T-helper 1 cell treated with Interleukin-12 subunit alpha and Interleukin-12 subunit beta and Interleukin-4 antibody, amounts not matched to agents 30 μg/mL and 1 μg/mL, for 36 hours (primary cell): ENCODE measurements around the gene DSG2.

Source experiments
- H3K27ac Mint-ChIP-seq: one replicate; pipeline ENCODE4 v1.8.0; 2021; ENCODE audit warnings: mild to moderate bottlenecking, mixed read lengths
- H3K27me3 Mint-ChIP-seq: one replicate; pipeline ENCODE4 v1.8.0; 2021; ENCODE audit warnings: low read depth, mixed read lengths
- H3K36me3 Mint-ChIP-seq: one replicate; pipeline ENCODE4 v1.8.0; 2021; ENCODE audit warnings: low read depth, mixed read lengths
- H3K4me1 Mint-ChIP-seq: one replicate; pipeline ENCODE4 v1.8.0; 2021; ENCODE audit warnings: low read depth, mixed read lengths
- H3K4me3 Mint-ChIP-seq: one replicate; pipeline ENCODE4 v1.8.0; 2021; ENCODE audit warnings: mild to moderate bottlenecking, moderate library complexity, mixed read lengths
- H3K9me3 Mint-ChIP-seq: one replicate; pipeline ENCODE4 v1.8.0; 2021; ENCODE audit warnings: mixed read lengths

The DSG2 gene

DNA sequence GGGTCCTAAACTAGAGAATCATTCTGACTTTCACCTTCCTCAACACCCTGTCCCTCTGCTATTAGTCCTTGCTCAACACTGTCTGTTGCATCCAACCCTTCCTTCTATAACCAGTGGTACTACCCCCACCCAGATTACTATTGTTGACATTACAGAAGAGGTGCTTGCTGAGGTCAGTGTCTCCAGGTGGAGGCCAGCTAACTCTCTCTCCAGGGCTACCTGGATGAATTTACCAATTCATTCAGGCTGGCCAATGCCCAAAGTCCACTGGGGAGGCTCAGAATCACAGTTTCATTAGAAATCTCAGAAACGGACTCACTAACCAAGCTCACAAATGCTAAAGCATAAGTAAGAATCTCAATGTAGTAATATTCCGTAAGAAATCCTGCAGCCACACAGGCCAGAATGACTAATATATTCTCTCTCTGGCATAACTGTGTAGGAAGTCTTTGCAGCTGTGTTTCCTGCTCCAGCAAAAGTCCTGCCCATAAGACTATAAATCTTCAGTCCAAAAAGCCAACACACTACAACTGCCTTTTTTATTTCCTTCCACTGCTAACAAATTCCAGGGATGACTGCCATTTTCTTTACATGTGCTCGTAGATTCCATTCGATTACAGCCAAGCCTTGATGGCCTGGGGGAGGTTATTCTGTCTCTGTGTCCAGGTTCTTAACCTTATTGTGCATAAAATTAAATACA lies 83.7 kb downstream of the DSG2 start:
- Mint-ChIP-seq H3K27ac (no peak overlapping the region), H3K9me3 (no peaks in the 10 kb centered on the region), H3K4me1 (no peaks in the 10 kb centered on the region), H3K36me3 (no peaks in the 10 kb centered on the region), H3K27me3 (no peaks in the 10 kb centered on the region), H3K4me3 (no peak overlapping the region)

DNA sequence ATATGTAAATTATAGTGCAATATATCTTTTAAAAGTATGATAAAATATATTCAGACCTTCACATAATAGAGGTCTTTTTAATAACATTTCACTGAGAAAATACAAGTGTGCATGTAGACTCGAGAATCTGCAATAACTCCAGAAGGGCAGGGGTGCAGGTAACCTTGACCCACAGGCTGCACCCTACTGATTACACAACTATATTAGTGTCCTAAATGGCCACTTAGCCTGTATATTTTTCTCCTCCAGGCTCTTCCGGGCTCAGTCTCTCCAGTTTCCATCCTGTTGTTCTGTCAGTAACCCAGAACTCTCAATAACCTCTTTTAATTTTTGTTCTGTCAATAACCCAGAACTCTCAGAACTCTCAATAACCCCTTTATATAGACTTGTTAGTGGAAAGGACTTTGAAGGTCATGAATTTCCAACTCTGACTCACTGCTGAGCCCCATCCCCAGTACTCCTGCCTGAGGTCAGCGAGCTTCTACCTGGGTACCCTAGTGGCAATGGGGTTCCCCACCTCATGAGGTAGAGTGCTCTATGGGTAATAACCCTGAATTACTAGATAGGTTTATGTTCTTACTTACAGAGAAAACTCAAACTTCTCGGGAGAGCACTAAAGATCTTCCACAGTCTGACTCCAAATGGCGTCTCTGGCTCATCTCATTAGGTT lies 85.3 kb downstream of the DSG2 start:
- Mint-ChIP-seq H3K27ac (no peak overlapping the region), H3K36me3 (no peaks in the 10 kb centered on the region), H3K4me3 (no peak overlapping the region)

DNA sequence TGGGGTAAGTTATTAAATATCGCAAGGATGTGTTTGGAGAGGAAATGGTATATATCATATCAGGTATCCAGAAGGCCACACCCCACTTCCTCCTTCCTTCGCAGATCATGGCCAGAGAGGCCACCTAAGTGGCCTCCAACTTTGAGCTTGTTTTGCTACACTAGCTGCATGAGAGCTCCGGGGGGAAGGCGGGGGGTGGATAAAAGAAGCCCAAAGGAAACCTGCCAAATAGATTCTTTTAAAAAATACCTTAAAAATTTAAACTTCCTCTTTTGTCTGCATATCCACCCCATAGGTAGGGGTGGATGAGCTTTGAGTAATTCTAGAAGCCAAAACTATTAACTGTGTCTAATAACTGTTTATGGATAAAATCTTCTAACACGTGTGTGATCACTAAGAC lies 88.0 kb downstream of the DSG2 start:
- Mint-ChIP-seq H3K27ac (no peak overlapping the region), H3K9me3 (no peaks in the 10 kb centered on the region), H3K27me3 (no peaks in the 10 kb centered on the region), H3K4me1 (no peaks in the 10 kb centered on the region), H3K4me3 (no peak overlapping the region), H3K36me3 (no peaks in the 10 kb centered on the region)

More for the DNA sequence above, 85.3 kb downstream of the DSG2 start:
- no peaks in the 10 kb centered on the region for H3K9me3 Mint-ChIP-seq
- no peaks in the 10 kb centered on the region for H3K4me1 Mint-ChIP-seq
- no peaks in the 10 kb centered on the region for H3K27me3 Mint-ChIP-seq

DNA sequence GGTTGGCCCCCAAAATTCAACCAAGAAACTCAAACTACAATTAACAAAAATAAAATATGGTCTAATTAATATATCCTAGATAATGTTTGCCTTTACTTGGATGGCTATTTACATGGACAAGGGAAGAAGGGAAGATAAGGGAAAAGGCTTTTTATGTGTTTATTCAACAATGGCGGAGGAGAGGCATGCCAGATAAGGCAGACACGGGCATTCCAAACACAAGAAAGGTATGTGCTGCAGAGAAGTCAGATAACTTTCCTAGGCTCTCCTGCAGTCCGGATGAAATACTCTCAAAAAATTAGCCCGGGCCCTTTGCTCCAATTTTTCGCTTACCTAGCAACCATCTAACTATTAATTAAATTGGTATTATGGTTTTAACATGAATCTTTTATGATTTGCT lies 88.6 kb downstream of the DSG2 start:
- H3K27ac Mint-ChIP-seq, result no peak overlapping the region
- no peaks in the 10 kb centered on the region for H3K9me3 Mint-ChIP-seq
- H3K27me3 Mint-ChIP-seq, result peaks cover 5% of the 10 kb centered on the region
- H3K36me3 Mint-ChIP-seq, result no peaks in the 10 kb centered on the region
- H3K4me1 Mint-ChIP-seq, result no peaks in the 10 kb centered on the region
- no peak overlapping the region for H3K4me3 Mint-ChIP-seq

DNA sequence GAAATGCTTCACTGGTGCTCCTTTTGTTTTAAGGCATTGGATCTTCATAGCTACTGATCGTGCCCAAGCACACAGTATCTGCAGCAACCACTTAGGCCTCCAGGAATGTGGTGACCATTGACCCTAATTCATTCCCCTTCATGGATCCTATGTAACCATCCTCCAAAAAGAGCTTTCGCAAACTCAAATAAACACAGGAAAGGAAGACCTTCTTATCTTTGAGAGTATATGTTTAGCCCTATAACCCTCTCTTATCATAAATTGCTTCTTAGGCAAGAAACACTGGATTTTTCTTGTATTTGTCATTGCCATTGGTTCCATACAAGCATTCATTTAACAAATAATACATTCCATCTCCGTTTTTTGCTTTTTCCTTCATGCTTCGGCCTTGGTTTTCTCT lies 89.6 kb downstream of the DSG2 start:
- Mint-ChIP-seq H3K4me3 (no peak overlapping the region), H3K27me3 (peaks cover 7% of the 10 kb centered on the region), H3K36me3 (no peaks in the 10 kb centered on the region), H3K9me3 (no peaks in the 10 kb centered on the region), H3K27ac (no peak overlapping the region), H3K4me1 (no peaks in the 10 kb centered on the region)

DNA sequence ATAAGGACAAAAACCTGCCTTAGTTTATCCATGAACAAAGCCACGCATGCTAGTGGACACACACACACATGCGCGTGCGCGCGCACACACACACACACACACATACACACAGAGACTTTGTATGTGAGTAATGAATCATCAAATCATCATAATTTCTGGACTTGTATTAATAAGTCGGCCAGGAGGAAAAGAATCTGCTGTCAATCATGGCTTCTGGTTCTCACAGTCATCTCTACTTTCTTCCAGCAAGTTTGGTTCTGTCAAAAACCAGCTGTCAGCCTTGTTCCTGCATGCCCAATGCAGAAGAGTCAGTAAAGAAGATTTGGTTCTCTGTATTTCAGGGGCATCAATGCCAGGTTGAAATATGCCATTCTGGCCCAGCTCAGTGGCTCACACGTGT lies 92.6 kb downstream of the DSG2 start:
- H3K4me3 Mint-ChIP-seq, result no peak overlapping the region
- no peaks in the 10 kb centered on the region for H3K36me3 Mint-ChIP-seq
- H3K27ac Mint-ChIP-seq, result no peak overlapping the region
- H3K9me3 Mint-ChIP-seq, result no peaks in the 10 kb centered on the region
- peaks cover 7% of the 10 kb centered on the region for H3K27me3 Mint-ChIP-seq
- H3K4me1 Mint-ChIP-seq, result no peaks in the 10 kb centered on the region

DNA sequence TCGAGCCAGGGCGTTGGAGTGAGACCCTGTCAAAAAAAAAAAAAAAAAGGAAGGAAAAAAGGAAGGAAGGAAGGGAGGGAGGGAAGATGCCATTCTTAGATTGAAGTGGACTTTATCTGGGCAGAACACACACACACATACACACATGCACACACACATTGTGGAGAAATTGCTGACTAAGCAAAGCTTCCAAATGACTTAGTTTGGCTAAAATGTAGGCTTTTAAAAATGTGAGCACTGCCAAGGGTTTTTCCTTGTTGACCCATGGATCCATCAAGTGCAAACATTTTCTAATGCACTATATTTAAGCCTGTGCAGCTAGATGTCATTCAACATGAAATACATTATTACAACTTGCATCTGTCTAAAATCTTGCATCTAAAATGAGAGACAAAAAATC lies 93.1 kb downstream of the DSG2 start:
- Mint-ChIP-seq H3K27ac (no peak overlapping the region), H3K9me3 (no peaks in the 10 kb centered on the region)

DNA sequence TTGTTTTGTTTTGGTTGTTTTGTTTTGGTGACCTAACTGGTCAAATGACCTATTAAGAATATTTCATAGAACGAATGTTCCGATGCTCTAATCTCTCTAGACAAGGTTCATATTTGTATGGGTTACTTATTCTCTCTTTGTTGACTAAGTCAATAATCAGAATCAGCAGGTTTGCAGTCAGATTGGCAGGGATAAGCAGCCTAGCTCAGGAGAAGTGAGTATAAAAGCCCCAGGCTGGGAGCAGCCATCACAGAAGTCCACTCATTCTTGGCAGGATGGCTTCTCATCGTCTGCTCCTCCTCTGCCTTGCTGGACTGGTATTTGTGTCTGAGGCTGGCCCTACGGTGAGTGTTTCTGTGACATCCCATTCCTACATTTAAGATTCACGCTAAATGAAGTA lies 93.7 kb downstream of the DSG2 start, which contains the start of gene TTR:
TTR (plus strand) TSS at position 250 of the 400 bp plus-strand sequence; CDS start at position 276, 26 bp downstream.
- Mint-ChIP-seq H3K27me3 (peaks cover 7% of the 10 kb centered on the region), H3K9me3 (no peaks in the 10 kb centered on the region), H3K4me1 (no peaks in the 10 kb centered on the region), H3K27ac (no peak within 1 kb of the TSS), H3K36me3 (no peaks in the 10 kb centered on the region), H3K4me3 (no peak within 1 kb of the TSS)

More for the DNA sequence above, 93.1 kb downstream of the DSG2 start:
- no peak overlapping the region for H3K4me3 Mint-ChIP-seq
- H3K36me3 Mint-ChIP-seq, result no peaks in the 10 kb centered on the region
- peaks cover 7% of the 10 kb centered on the region for H3K27me3 Mint-ChIP-seq
- no peaks in the 10 kb centered on the region for H3K4me1 Mint-ChIP-seq

DNA sequence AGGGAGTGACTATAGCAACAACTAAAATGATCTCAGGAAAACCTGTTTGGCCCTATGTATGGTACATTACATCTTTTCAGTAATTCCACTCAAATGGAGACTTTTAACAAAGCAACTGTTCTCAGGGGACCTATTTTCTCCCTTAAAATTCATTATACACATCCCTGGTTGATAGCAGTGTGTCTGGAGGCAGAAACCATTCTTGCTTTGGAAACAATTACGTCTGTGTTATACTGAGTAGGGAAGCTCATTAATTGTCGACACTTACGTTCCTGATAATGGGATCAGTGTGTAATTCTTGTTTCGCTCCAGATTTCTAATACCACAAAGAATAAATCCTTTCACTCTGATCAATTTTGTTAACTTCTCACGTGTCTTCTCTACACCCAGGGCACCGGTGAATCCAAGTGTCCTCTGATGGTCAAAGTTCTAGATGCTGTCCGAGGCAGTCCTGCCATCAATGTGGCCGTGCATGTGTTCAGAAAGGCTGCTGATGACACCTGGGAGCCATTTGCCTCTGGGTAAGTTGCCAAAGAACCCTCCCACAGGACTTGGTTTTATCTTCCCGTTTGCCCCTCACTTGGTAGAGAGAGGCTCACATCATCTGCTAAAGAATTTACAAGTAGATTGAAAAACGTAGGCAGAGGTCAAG lies 94.7 kb downstream of the DSG2 start:
- Mint-ChIP-seq H3K27me3 (peaks cover 7% of the 10 kb centered on the region), H3K27ac (no peak overlapping the region), H3K4me1 (no peaks in the 10 kb centered on the region), H3K9me3 (no peaks in the 10 kb centered on the region), H3K4me3 (no peak overlapping the region), H3K36me3 (no peaks in the 10 kb centered on the region)

DNA sequence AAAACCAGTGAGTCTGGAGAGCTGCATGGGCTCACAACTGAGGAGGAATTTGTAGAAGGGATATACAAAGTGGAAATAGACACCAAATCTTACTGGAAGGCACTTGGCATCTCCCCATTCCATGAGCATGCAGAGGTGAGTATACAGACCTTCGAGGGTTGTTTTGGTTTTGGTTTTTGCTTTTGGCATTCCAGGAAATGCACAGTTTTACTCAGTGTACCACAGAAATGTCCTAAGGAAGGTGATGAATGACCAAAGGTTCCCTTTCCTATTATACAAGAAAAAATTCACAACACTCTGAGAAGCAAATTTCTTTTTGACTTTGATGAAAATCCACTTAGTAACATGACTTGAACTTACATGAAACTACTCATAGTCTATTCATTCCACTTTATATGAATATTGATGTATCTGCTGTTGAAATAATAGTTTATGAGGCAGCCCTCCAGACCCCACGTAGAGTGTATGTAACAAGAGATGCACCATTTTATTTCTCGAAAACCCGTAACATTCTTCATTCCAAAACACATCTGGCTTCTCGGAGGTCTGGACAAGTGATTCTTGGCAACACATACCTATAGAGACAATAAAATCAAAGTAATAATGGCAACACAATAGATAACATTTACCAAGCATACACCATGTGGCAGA lies 97.3 kb downstream of the DSG2 start:
- no peak overlapping the region for H3K27ac Mint-ChIP-seq
- H3K9me3 Mint-ChIP-seq, result no peaks in the 10 kb centered on the region
- no peaks in the 10 kb centered on the region for H3K36me3 Mint-ChIP-seq
- H3K4me3 Mint-ChIP-seq, result no peak overlapping the region
- peaks cover 7% of the 10 kb centered on the region for H3K27me3 Mint-ChIP-seq
- H3K4me1 Mint-ChIP-seq, result no peaks in the 10 kb centered on the region

DNA sequence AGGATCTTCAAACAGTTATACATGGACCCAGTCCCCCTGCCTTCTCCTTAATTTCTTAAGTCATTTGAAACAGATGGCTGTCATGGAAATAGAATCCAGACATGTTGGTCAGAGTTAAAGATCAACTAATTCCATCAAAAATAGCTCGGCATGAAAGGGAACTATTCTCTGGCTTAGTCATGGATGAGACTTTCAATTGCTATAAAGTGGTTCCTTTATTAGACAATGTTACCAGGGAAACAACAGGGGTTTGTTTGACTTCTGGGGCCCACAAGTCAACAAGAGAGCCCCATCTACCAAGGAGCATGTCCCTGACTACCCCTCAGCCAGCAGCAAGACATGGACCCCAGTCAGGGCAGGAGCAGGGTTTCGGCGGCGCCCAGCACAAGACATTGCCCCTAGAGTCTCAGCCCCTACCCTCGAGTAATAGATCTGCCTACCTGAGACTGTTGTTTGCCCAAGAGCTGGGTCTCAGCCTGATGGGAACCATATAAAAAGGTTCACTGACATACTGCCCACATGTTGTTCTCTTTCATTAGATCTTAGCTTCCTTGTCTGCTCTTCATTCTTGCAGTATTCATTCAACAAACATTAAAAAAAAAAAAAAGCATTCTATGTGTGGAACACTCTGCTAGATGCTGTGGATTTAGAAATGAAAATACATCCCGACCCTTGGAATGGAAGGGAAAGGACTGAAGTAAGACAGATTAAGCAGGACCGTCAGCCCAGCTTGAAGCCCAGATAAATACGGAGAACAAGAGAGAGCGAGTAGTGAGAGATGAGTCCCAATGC lies 98.3 kb downstream of the DSG2 start:
- Mint-ChIP-seq H3K9me3 (no peaks in the 10 kb centered on the region), H3K27ac (no peak overlapping the region), H3K4me1 (no peaks in the 10 kb centered on the region), H3K4me3 (no peak overlapping the region), H3K27me3 (peaks cover 5% of the 10 kb centered on the region), H3K36me3 (no peaks in the 10 kb centered on the region)

DNA sequence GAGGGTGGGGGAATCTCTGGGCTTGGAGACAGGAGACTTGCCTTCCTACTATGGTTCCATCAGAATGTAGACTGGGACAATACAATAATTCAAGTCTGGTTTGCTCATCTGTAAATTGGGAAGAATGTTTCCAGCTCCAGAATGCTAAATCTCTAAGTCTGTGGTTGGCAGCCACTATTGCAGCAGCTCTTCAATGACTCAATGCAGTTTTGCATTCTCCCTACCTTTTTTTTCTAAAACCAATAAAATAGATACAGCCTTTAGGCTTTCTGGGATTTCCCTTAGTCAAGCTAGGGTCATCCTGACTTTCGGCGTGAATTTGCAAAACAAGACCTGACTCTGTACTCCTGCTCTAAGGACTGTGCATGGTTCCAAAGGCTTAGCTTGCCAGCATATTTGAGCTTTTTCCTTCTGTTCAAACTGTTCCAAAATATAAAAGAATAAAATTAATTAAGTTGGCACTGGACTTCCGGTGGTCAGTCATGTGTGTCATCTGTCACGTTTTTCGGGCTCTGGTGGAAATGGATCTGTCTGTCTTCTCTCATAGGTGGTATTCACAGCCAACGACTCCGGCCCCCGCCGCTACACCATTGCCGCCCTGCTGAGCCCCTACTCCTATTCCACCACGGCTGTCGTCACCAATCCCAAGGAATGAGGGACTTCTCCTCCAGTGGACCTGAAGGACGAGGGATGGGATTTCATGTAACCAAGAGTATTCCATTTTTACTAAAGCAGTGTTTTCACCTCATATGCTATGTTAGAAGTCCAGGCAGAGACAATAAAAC lies 100.2 kb downstream of the DSG2 start:
- no peaks in the 10 kb centered on the region for H3K27me3 Mint-ChIP-seq
- H3K4me3 Mint-ChIP-seq, result no peak overlapping the region
- no peak overlapping the region for H3K27ac Mint-ChIP-seq
- no peaks in the 10 kb centered on the region for H3K4me1 Mint-ChIP-seq
- H3K9me3 Mint-ChIP-seq, result no peaks in the 10 kb centered on the region
- H3K36me3 Mint-ChIP-seq, result no peaks in the 10 kb centered on the region
